ENCODE measurements around the gene SLC32A1.

Gene SLC32A1

GRCh38 chr20:38700141-38700540 is 24.1 kb upstream of the SLC32A1 start:
- TF ChIP-seq CTCF (conservative IDR thresholded peaks at IDR 0.05; ENCODE audit: low read length) (no peak), EZH2phosphoT487 (IDR thresholded peaks at IDR 0.05; ENCODE audit: borderline replicate concordance) (no peak)
- no peaks in the 10 kb centered on the region for H3K9me2 ChIP-seq (replicated peaks; ENCODE audit: low read depth, low read length)
- no peak overlapping the region for H3K4me3 ChIP-seq (ENCODE audit: low read length, poor library complexity, severe bottlenecking)
- no peak overlapping the region for H3K4me2 ChIP-seq (ENCODE audit: low read depth, low read length, poor library complexity, severe bottlenecking)
- H3K27me3 ChIP-seq (ENCODE audit: insufficient read depth, low read length, poor library complexity, severe bottlenecking) = no peaks in the 10 kb centered on the region
- H3K4me1 ChIP-seq (ENCODE audit: insufficient read depth, low read length, poor library complexity, severe bottlenecking) = no peaks in the 10 kb centered on the region
- H3K79me2 ChIP-seq (ENCODE audit: insufficient read depth, low read length) = no peaks in the 10 kb centered on the region
- H3K9me3 ChIP-seq (ENCODE audit: insufficient read depth, low read depth, low read length) = no peaks in the 10 kb centered on the region
- H3K36me3 ChIP-seq (ENCODE audit: insufficient read depth, low read length) = no peaks in the 10 kb centered on the region
- H2AFZ ChIP-seq (ENCODE audit: low read length) = no peak overlapping the region
- no peaks in the 10 kb centered on the region for H3F3A ChIP-seq (ENCODE audit: low read depth)
- no peaks in the 10 kb centered on the region for H4K20me1 ChIP-seq (ENCODE audit: insufficient read depth, low read length, poor library complexity, severe bottlenecking)
- H3K9ac ChIP-seq (ENCODE audit: low read depth, low read length, poor library complexity, severe bottlenecking) = no peak overlapping the region

DNA sequence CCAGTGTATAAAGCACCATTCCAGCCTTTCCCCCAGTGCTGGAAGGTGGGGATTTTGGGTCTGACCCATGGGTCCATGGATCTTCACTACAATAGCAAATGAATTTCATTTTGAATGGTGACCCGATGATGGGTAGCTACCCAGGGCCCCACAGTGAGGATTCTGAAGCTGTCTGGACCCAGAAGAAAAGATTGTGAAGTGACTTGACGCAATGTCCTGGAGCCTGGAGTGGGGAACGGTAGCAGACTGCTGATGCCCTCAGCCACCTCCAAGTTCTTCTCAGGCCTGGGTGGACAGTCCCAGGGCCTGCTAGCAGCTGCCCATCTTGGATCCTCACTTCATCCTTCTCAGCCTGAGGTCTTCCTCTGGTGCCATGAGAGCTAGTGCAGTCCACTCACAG is 23.4 kb upstream of the SLC32A1 start:
- no peaks in the 10 kb centered on the region for H3K4me1 ChIP-seq (ENCODE audit: insufficient read depth, low read length, poor library complexity, severe bottlenecking)
- no peak for TF ChIP-seq CTCF (conservative IDR thresholded peaks at IDR 0.05; ENCODE audit: low read length)
- no peak for TF ChIP-seq EZH2phosphoT487 (IDR thresholded peaks at IDR 0.05; ENCODE audit: borderline replicate concordance)
- H3K4me3 ChIP-seq (ENCODE audit: low read length, poor library complexity, severe bottlenecking) = no peak overlapping the region
- H3K9me3 ChIP-seq (ENCODE audit: insufficient read depth, low read depth, low read length) = no peaks in the 10 kb centered on the region
- H3K36me3 ChIP-seq (ENCODE audit: insufficient read depth, low read length) = no peaks in the 10 kb centered on the region
- H2AFZ ChIP-seq (ENCODE audit: low read length) = no peak overlapping the region
- no peak overlapping the region for H3K9ac ChIP-seq (ENCODE audit: low read depth, low read length, poor library complexity, severe bottlenecking)
- H3K9me2 ChIP-seq (replicated peaks; ENCODE audit: low read depth, low read length) = no peaks in the 10 kb centered on the region
- no peaks in the 10 kb centered on the region for H3K79me2 ChIP-seq (ENCODE audit: insufficient read depth, low read length)
- H3K4me2 ChIP-seq (ENCODE audit: low read depth, low read length, poor library complexity, severe bottlenecking) = no peak overlapping the region
- no peaks in the 10 kb centered on the region for H3K27me3 ChIP-seq (ENCODE audit: insufficient read depth, low read length, poor library complexity, severe bottlenecking)
- H4K20me1 ChIP-seq (ENCODE audit: insufficient read depth, low read length, poor library complexity, severe bottlenecking) = no peaks in the 10 kb centered on the region
- no peaks in the 10 kb centered on the region for H3F3A ChIP-seq (ENCODE audit: low read depth)

- no peak overlapping the region for H3K4me2 ChIP-seq (ENCODE audit: low read depth, low read length, poor library complexity, severe bottlenecking)
- H3K4me1 ChIP-seq (ENCODE audit: insufficient read depth, low read length, poor library complexity, severe bottlenecking) = no peaks in the 10 kb centered on the region
- TF ChIP-seq CTCF (conservative IDR thresholded peaks at IDR 0.05; ENCODE audit: low read length) (no peak), EZH2phosphoT487 (IDR thresholded peaks at IDR 0.05; ENCODE audit: borderline replicate concordance) (no peak)
- no peak overlapping the region for H2AFZ ChIP-seq (ENCODE audit: low read length)
- H4K20me1 ChIP-seq (ENCODE audit: insufficient read depth, low read length, poor library complexity, severe bottlenecking) = no peaks in the 10 kb centered on the region
- no peak overlapping the region for H3K9ac ChIP-seq (ENCODE audit: low read depth, low read length, poor library complexity, severe bottlenecking)
- no peaks in the 10 kb centered on the region for H3F3A ChIP-seq (ENCODE audit: low read depth)
- no peaks in the 10 kb centered on the region for H3K9me3 ChIP-seq (ENCODE audit: insufficient read depth, low read depth, low read length)
- no peaks in the 10 kb centered on the region for H3K27me3 ChIP-seq (ENCODE audit: insufficient read depth, low read length, poor library complexity, severe bottlenecking)
- H3K79me2 ChIP-seq (ENCODE audit: insufficient read depth, low read length) = no peaks in the 10 kb centered on the region
- H3K36me3 ChIP-seq (ENCODE audit: insufficient read depth, low read length) = no peaks in the 10 kb centered on the region
- H3K4me3 ChIP-seq (ENCODE audit: low read length, poor library complexity, severe bottlenecking) = no peak overlapping the region
- no peaks in the 10 kb centered on the region for H3K9me2 ChIP-seq (replicated peaks; ENCODE audit: low read depth, low read length)
Measured at GRCh38 chr20:38703526-38703925, 20.8 kb upstream of the SLC32A1 start.
